HG03469 (cell line): ENCODE results near the gene IMPA2.
"Not testable (repeated sequence)": the region's sequence is repeated elsewhere in the genome, so short reads cannot be mapped to it uniquely, and the experiment has no call there.

Experiments
- ATAC-seq: cut with Tn5 transposase; IDR thresholded peaks from one replicate; pipeline ENCODE4 v1.9.1; 2021; ENCODE audit warnings: mild to moderate bottlenecking, moderate library complexity, moderate number of reproducible peaks; ENCODE audit not compliant: unreplicated experiment

IMPA2 gene

GRCh38 chr18:12067671-12068070, 86.4 kb downstream of the IMPA2 start:
- no peak for ATAC-seq

GRCh38 chr18:12068316-12068949, 87.1 kb downstream of the IMPA2 start:
- not testable (repeated sequence) for ATAC-seq

GRCh38 chr18:12068950-12069320, 87.6 kb downstream of the IMPA2 start:
- ATAC-seq: no peak

- not testable (repeated sequence) for ATAC-seq
Measured at GRCh38 chr18:12071066-12071465, 89.8 kb downstream of the IMPA2 start.

GRCh38 chr18:12072996-12073395, 91.7 kb downstream of the IMPA2 start:
- ATAC-seq: no peak

GRCh38 chr18:12074736-12075135, 93.4 kb downstream of the IMPA2 start:
- no peak for ATAC-seq

GRCh38 chr18:12076424-12077140, 95.3 kb downstream of the IMPA2 start:
- no peak for ATAC-seq

- ATAC-seq: not testable (repeated sequence)
Measured at GRCh38 chr18:12077994-12078393, 96.7 kb downstream of the IMPA2 start.

- ATAC-seq: no peak
Measured at GRCh38 chr18:12079491-12080237, 98.4 kb downstream of the IMPA2 start.
